H1 (cell line): ENCODE measurements around the gene SCN2B. TPM values are rescaled to one million over a fixed set of nuclear protein-coding genes. Genes with fewer than 3 reads are reported as not detected.

Experiments used
- CHD7 ChIP-seq: fragments of 300-600 bp; sonication (generic); IDR thresholded peaks from 2 replicates; pipeline ENCODE4 v1.7.1; 2012; ENCODE audit warnings: low read length, moderate library complexity, mild to moderate bottlenecking, inconsistent platforms; ENCODE audit not compliant: insufficient replicate concordance
- POLR2A ChIP-seq, 2 experiments: IDR thresholded peaks; 1 replicate in 1 of 2; 2 replicates in 1 of 2; pipeline ENCODE4 v1.6.1; 2011; ENCODE audit warnings: low read depth in 2 of 2, low read length in 2 of 2, mild to moderate bottlenecking in 2 of 2; ENCODE audit errors: control extremely low read depth in 1 of 2
- polyA plus RNA-seq, 7 experiments: library from polyadenylated mRNA; depleted of rRNA in 3 of 7; stranded (reverse) in 5 of 7; unstranded in 2 of 7; fragments of >200 nt in 5 of 7; fragments of 200-250 nt in 2 of 7; gene quantifications; 1 replicate in 5 of 7; 2 replicates in 1 of 7; 4 replicates in 1 of 7; pipeline versions ENCODE4 v1.2.1 to v1.2.3, GENCODE V29; 2011 to 2013; ENCODE audit warnings: missing spikeins in 2 of 7, mixed read lengths in 2 of 7
- total RNA-seq: library from RNA; stranded (reverse); fragmentation: NEBNext Ultra II Directional; extraction: Animal tissue kit (Norgen Biotek cat#: 25700); gene quantifications from 2 replicates; pipeline ENCODE4 v1.2.1, GENCODE V29; 2021

SCN2B gene
- total and polyA plus RNA-seq, 2 of the 8 experiments (the other 6 are each of a cell fraction or from before 2014, with no cell fraction given): 0.14 to 0.24 TPM

- TF ChIP-seq CHD7: no peak
- TF ChIP-seq POLR2A (IDR thresholded peaks at IDR 0.05; ENCODE audit: control extremely low read depth in 1 of 2, low read depth in 2 of 2, low read length in 2 of 2): no peak
Observed at GRCh38 chr11:118215262-118215661, 38.8 kb upstream of the SCN2B start (continued).
